Tibial nerve (tissue), 4 donors: ENCODE results near the gene PGBD1. TPM values are rescaled to one million over a fixed set of nuclear protein-coding genes. Genes with fewer than 3 reads are reported as not detected.

Source experiments
- DNase-seq, 2 donors: peaks; one replicate each; pipeline ENCODE4 v3.0.0-alpha.2; 2019; ENCODE audit warnings: low spot score in 2 of 2
- H3K27ac ChIP-seq, 4 donors: fragments of 200-600 bp; sonication (generic) in 3 of 4; one replicate each; pipeline ENCODE4 v1.5.1; 2017 to 2019; ENCODE audit warnings: mild to moderate bottlenecking in 1 of 4
- H3K27me3 ChIP-seq, 2 donors: fragments of 200-600 bp; sonication (generic) in 1 of 2; one replicate each; pipeline versions ENCODE4 v1.5.1 to v1.6.0; 2017 to 2019
- H3K36me3 ChIP-seq, 3 donors: fragments of 200-600 bp; sonication (generic); one replicate each; pipeline ENCODE4 v1.5.1; 2018 to 2019
- H3K4me1 ChIP-seq, 4 donors: fragments of 200-600 bp; sonication (generic) in 3 of 4; one replicate each; pipeline ENCODE4 v1.5.1; 2017 to 2019
- H3K4me3 ChIP-seq, 4 donors: fragments of 200-600 bp; sonication (generic) in 3 of 4; one replicate each; pipeline ENCODE4 v1.5.1; 2017 to 2019; ENCODE audit warnings: mild to moderate bottlenecking in 1 of 4, moderate library complexity in 1 of 4
- H3K9me3 ChIP-seq, 4 donors: fragments of 200-600 bp; sonication (generic) in 3 of 4; one replicate each; pipeline ENCODE4 v1.5.1; 2017 to 2019
- CTCF ChIP-seq, 5 experiments: fragments of 200-600 bp in 3 of 5; fragments of 450-650 bp in 2 of 5; sonication (generic) in 3 of 5; IDR thresholded peaks; one replicate each; pipeline ENCODE4 v1.5.1; 2016 to 2019; ENCODE audit warnings: antibody characterized with exemption in 5 of 5, mild to moderate bottlenecking in 3 of 5, moderate library complexity in 2 of 5
- EP300 ChIP-seq, 2 donors: sonication (generic); formaldehyde crosslinking; IDR thresholded peaks; one replicate each; pipeline ENCODE4 v1.6.1; 2017; ENCODE audit warnings: antibody characterized with exemption in 2 of 2, mild to moderate bottlenecking in 1 of 2
- POLR2A ChIP-seq, 2 donors: fragments of 450-650 bp; IDR thresholded peaks; one replicate each; pipeline ENCODE4 v1.6.1; 2017; ENCODE audit warnings: antibody characterized with exemption in 2 of 2, mild to moderate bottlenecking in 2 of 2, moderate library complexity in 2 of 2
- WGBS, 2 donors: methylation state at CpG; one replicate each; pipeline ENCODE4 v1.1.5; 2018; 5-methylcytosine and 5-hydroxymethylcytosine counted together
- total RNA-seq, 4 donors: library from RNA; depleted of rRNA; stranded (reverse); fragments of >200 nt; gene quantifications; one replicate each; pipeline ENCODE4 v1.1.0, GENCODE V29; 2016

Gene PGBD1
- total RNA-seq, 4 donors from 2014 or later: 5.0 to 6.9 (median 6.5) TPM

GRCh38 chr6:28323813-28324424 is 42.5 kb downstream of the PGBD1 start:
- peaks cover 0 to 54% (median 18%) of the 10 kb centered on the region in 3 donors for H3K36me3 ChIP-seq
- H3K4me1 ChIP-seq: no peaks in the 10 kb centered on the region
- no peak overlapping the region for H3K27ac ChIP-seq
- TF ChIP-seq POLR2A (IDR thresholded peaks at IDR 0.05) (no peak), CTCF (IDR thresholded peaks at IDR 0.05) (no peak)
- H3K9me3 ChIP-seq: peaks cover 0 to 60% (median 17%) of the 10 kb centered on the region in 4 donors
- DNase-seq: no peak
- 93 to 100% methylated on average over 1 of the region's 1 CpG for WGBS, 2 donors
- H3K4me3 ChIP-seq: no peak overlapping the region
- no peaks in the 10 kb centered on the region for H3K27me3 ChIP-seq

- H3K4me1 ChIP-seq: no peaks in the 10 kb centered on the region
- no peak for DNase-seq
- H3K4me3 ChIP-seq: no peak overlapping the region
- no peak for TF ChIP-seq EP300 (IDR thresholded peaks at IDR 0.05)
- TF ChIP-seq POLR2A (IDR thresholded peaks at IDR 0.05): no peak
- WGBS, 2 donors: 94 to 98% methylated on average over 7 of the region's 7 CpGs
- H3K36me3 ChIP-seq: peaks cover 0 to 66% (median 18%) of the 10 kb centered on the region in 3 donors
- peaks cover 0 to 62% (median 17%) of the 10 kb centered on the region in 4 donors for H3K9me3 ChIP-seq
- no peaks in the 10 kb centered on the region for H3K27me3 ChIP-seq
- H3K27ac ChIP-seq: no peak overlapping the region
Observed at GRCh38 chr6:28326371-28326948, 45.1 kb downstream of the PGBD1 start.

GRCh38 chr6:28330041-28330440 is 48.7 kb downstream of the PGBD1 start:
- Histone ChIP-seq H3K27me3 (no peaks in the 10 kb centered on the region), H3K27ac (no peak overlapping the region), H3K36me3 (peaks cover 0 to 55% (median 18%) of the 10 kb centered on the region in 3 donors), H3K9me3 (peaks cover 0 to 42% (median 17%) of the 10 kb centered on the region in 4 donors), H3K4me3 (no peak overlapping the region), H3K4me1 (peaks cover 0 to 12% (median 4%) of the 10 kb centered on the region in 4 donors)
- no peak for DNase-seq
- WGBS, 2 donors: 78 to 79% methylated on average over 1 of the region's 1 CpG
- TF ChIP-seq POLR2A (IDR thresholded peaks at IDR 0.05): no peak
- TF ChIP-seq EP300 (IDR thresholded peaks at IDR 0.05): no peak
- no peak for TF ChIP-seq CTCF (IDR thresholded peaks at IDR 0.05)

- H3K27me3 ChIP-seq: no peaks in the 10 kb centered on the region
- H3K4me3 ChIP-seq: no peak overlapping the region
- no peak for TF ChIP-seq EP300 (IDR thresholded peaks at IDR 0.05)
- no peak for TF ChIP-seq CTCF (IDR thresholded peaks at IDR 0.05)
- TF ChIP-seq POLR2A (IDR thresholded peaks at IDR 0.05): no peak
- no peak for DNase-seq
- WGBS, 2 donors: 95 to 96% methylated on average over 2 of the region's 2 CpGs
- no peak overlapping the region for H3K27ac ChIP-seq
- H3K4me1 ChIP-seq: peaks cover 0 to 24% (median 8%) of the 10 kb centered on the region in 4 donors
- peaks cover 0 to 25% (median 0%) of the 10 kb centered on the region in 3 donors for H3K36me3 ChIP-seq
- H3K9me3 ChIP-seq: peaks cover 0 to 13% (median 0%) of the 10 kb centered on the region in 4 donors
Observed at GRCh38 chr6:28333047-28333446, 51.7 kb downstream of the PGBD1 start.

- H3K27ac ChIP-seq: peak overlapping the region in 1 of 4 donors; percentile 94
- H3K27me3 ChIP-seq: no peaks in the 10 kb centered on the region
- 67 to 72% methylated on average over 1 of the region's 1 CpG for WGBS, 2 donors
- DNase-seq: no peak
- H3K36me3 ChIP-seq: peaks cover 0 to 19% (median 0%) of the 10 kb centered on the region in 3 donors
- no peak for TF ChIP-seq EP300 (IDR thresholded peaks at IDR 0.05)
- H3K4me1 ChIP-seq: peaks cover 0 to 24% (median 8%) of the 10 kb centered on the region in 4 donors
- no peak overlapping the region for H3K4me3 ChIP-seq
- H3K9me3 ChIP-seq: peaks cover 0 to 10% (median 0%) of the 10 kb centered on the region in 4 donors
Observed at GRCh38 chr6:28333599-28334018, 52.2 kb downstream of the PGBD1 start.
